Colonic mucosa (tissue), 4 donors: ENCODE data around the gene TNFRSF13B. TPM values are rescaled to one million over a fixed set of nuclear protein-coding genes. Genes with fewer than 3 reads are reported as not detected.
"Not testable (repeated sequence)": the region's sequence is repeated elsewhere in the genome, so short reads cannot be mapped to it uniquely, and the experiment has no call there.

Source experiments
- DNase-seq: peaks from one replicate; pipeline ENCODE4 v3.0.0-alpha.2; 2020
- H3K27ac ChIP-seq: fragments of 200-600 bp; one replicate; pipeline ENCODE4 v1.8.0; 2021
- H3K27me3 ChIP-seq: fragments of 200-600 bp; one replicate; pipeline ENCODE4 v1.8.0; 2021
- H3K36me3 ChIP-seq: fragments of 200-600 bp; one replicate; pipeline ENCODE4 v1.8.0; 2021
- H3K4me1 ChIP-seq: fragments of 200-600 bp; one replicate; pipeline ENCODE4 v1.8.0; 2021; ENCODE audit warnings: mild to moderate bottlenecking
- H3K4me3 ChIP-seq: fragments of 200-600 bp; one replicate; pipeline ENCODE4 v1.8.0; 2021
- H3K9ac ChIP-seq, 2 donors: one replicate each; pipeline ENCODE4 v1.7.0; 2013; ENCODE audit warnings: control low read depth in 2 of 2, low read depth in 2 of 2, low read length in 2 of 2
- H3K9me3 ChIP-seq: fragments of 200-600 bp; one replicate; pipeline ENCODE4 v1.8.0; 2021
- intact Hi-C: fragments of 100-400 bp; cut with DNase I; formaldehyde crosslinking; loops from one replicate; pipeline ENCODE4 v1.14.1; 2022
- total RNA-seq, 2 donors: library from RNA; stranded (reverse); fragmentation: NEBNext Ultra II Directional in 1 of 2; extraction: Animal tissue kit (Norgen Biotek cat#: 25700) in 1 of 2; gene quantifications; one replicate each; pipeline ENCODE4 v1.2.1, GENCODE V29; 2021
- TF ChIP-seq, protein P1 (sequence below): fragments of 200-600 bp; IDR thresholded peaks from one replicate; pipeline ENCODE4 v1.8.0; 2022; ENCODE audit warnings: antibody characterized with exemption, mild to moderate bottlenecking
- donor health status: healthy.
- donor health status: DM: no; HTN: no; CAD: no.
- donor health status: DM: no; HTN: no; CAD: no.

The TNFRSF13B gene
- total RNA-seq, 2 donors from 2014 or later: 0.42 to 1.1 TPM

DNA sequence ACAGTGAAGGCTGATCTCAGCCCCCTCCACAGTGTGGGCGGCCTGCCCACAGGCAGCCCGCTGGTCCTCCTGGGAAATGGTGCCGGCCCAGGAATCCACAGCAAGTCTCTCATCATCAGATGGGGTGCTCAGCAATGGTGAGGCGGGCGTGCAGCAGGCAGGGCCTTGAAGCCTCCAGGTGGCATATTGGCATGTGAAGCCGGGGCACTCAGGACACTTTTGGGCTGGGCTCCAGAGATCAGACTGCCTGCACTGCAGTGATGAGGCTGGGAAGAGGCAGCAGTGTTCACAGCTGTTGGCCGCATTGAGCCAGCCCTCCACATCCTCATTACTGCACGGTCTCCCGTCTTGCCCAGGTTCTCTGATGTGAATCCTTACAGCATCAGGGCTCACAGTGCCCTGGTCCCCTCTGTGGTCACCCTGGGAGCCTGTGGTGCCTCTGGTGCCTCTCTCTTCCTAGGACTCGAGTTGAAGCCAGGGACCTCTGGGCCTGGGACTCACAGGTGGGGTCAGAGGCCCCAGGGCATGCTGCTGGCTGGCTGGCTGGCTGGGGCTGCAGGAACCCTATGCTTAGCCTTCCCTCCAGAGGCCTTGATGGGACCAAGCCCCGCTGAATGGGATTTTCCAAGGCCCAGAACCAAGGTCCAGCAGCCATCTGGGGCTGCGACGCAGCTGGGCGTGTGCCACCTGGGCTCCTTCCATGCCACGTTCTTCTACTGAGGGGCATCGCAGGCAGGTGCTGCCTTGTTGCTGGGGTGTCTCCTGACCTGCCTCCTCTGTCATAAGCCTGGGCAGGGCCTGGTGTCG lies 48.6 kb downstream of the TNFRSF13B start:
- no peaks in the 10 kb centered on the region for H3K27me3 ChIP-seq
- TF ChIP-seq, protein P1, sequence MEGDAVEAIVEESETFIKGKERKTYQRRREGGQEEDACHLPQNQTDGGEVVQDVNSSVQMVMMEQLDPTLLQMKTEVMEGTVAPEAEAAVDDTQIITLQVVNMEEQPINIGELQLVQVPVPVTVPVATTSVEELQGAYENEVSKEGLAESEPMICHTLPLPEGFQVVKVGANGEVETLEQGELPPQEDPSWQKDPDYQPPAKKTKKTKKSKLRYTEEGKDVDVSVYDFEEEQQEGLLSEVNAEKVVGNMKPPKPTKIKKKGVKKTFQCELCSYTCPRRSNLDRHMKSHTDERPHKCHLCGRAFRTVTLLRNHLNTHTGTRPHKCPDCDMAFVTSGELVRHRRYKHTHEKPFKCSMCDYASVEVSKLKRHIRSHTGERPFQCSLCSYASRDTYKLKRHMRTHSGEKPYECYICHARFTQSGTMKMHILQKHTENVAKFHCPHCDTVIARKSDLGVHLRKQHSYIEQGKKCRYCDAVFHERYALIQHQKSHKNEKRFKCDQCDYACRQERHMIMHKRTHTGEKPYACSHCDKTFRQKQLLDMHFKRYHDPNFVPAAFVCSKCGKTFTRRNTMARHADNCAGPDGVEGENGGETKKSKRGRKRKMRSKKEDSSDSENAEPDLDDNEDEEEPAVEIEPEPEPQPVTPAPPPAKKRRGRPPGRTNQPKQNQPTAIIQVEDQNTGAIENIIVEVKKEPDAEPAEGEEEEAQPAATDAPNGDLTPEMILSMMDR: no peak
- intact Hi-C loops: no loop called here
- H3K4me3 ChIP-seq: no peak overlapping the region
- no peaks in the 10 kb centered on the region for H3K4me1 ChIP-seq
- H3K36me3 ChIP-seq: no peaks in the 10 kb centered on the region
- H3K9me3 ChIP-seq: no peaks in the 10 kb centered on the region
- DNase-seq: no peak
- no peak overlapping the region for H3K9ac ChIP-seq
- no peak overlapping the region for H3K27ac ChIP-seq

DNA sequence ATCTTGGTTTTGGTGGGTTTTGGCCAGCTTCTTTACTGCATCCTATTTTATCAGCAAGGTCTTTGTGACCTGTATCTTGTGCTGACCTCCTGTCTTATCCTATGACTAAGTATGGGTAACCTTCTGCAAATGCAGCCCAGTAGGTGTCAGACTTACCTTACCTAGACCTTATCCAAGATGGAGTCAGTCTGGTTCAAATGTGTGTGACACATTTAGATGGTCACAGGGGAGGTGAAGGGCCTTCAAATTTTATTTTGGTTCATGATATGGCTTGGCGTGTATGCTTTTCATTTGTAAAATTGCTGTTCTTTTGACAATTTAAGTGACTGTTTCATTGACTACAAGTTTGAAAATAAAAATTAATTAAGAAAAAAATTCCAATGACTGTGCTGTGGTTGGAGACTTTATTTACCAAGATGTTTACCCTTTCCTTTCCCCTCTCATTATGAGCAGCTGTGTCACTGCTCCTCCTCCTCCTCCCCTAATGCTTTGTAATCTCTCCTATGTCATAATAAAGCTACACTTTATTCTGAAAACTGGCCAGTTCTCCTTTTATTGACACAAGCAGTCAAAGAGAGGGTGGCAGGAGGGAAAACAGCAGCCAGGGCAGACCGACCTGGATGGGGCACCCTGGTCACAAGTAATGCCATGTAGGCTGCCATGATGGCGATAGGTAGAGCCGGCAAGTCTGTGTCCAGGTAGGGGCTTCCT lies 49.4 kb downstream of the TNFRSF13B start:
- Histone ChIP-seq H3K4me1 (no peaks in the 10 kb centered on the region), H3K9ac (no peak overlapping the region), H3K4me3 (no peak overlapping the region), H3K27ac (no peak overlapping the region), H3K9me3 (no peaks in the 10 kb centered on the region), H3K36me3 (no peaks in the 10 kb centered on the region), H3K27me3 (no peaks in the 10 kb centered on the region)
- TF ChIP-seq, protein P1: no peak
- intact Hi-C loops: no loop called here
- no peak for DNase-seq

DNA sequence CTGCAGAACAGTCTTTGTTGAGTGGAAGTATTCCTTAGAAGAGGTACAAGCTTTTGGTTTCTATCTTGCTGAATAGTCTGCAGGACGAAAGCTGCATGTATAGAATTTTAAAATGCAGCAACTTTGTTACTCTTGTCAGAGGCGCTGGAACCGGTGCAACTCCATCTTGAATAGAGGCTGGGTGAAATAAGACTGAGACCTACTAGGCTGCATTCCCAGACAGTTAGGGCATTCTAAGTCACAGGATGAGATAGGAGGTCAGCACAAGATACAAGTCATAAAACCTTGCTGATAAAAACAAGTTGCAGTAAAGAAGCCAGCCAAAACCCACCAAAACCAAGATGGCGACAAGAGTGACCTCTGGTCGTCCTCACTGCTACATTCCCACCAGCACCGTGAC lies 50.5 kb downstream of the TNFRSF13B start:
- H3K4me1 ChIP-seq, H3K36me3 ChIP-seq, H3K9ac ChIP-seq, H3K4me3 ChIP-seq, H3K9me3 ChIP-seq, intact Hi-C loops, H3K27ac ChIP-seq, H3K27me3 ChIP-seq, DNase-seq: not testable (repeated sequence)

DNA sequence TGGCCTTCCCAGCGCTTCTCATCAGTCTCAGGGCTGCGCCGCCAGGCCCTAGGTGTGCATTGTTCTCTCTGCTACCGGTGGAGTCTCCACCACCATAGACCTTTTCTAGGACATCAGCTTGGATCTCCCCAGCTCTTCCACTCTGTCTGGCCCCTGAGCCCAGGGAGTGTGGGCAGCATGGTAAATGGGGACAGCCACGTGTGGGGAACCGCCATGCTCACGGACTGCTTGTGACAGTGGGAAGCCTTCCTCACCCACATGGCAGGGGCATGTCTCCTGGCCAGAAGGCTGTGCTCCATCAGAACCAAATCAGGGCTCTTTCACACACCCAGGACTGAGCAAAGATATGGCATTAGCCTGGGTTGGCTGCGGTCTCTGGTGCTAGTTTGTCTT lies 51.3 kb downstream of the TNFRSF13B start:
- no peaks in the 10 kb centered on the region for H3K36me3 ChIP-seq
- DNase-seq: no peak
- intact Hi-C loops: no loop called here
- no peak overlapping the region for H3K27ac ChIP-seq
- no peaks in the 10 kb centered on the region for H3K27me3 ChIP-seq
- no peak overlapping the region for H3K4me3 ChIP-seq
- H3K4me1 ChIP-seq: no peaks in the 10 kb centered on the region
- TF ChIP-seq, protein P1: no peak
- no peak overlapping the region for H3K9ac ChIP-seq
- no peaks in the 10 kb centered on the region for H3K9me3 ChIP-seq

DNA sequence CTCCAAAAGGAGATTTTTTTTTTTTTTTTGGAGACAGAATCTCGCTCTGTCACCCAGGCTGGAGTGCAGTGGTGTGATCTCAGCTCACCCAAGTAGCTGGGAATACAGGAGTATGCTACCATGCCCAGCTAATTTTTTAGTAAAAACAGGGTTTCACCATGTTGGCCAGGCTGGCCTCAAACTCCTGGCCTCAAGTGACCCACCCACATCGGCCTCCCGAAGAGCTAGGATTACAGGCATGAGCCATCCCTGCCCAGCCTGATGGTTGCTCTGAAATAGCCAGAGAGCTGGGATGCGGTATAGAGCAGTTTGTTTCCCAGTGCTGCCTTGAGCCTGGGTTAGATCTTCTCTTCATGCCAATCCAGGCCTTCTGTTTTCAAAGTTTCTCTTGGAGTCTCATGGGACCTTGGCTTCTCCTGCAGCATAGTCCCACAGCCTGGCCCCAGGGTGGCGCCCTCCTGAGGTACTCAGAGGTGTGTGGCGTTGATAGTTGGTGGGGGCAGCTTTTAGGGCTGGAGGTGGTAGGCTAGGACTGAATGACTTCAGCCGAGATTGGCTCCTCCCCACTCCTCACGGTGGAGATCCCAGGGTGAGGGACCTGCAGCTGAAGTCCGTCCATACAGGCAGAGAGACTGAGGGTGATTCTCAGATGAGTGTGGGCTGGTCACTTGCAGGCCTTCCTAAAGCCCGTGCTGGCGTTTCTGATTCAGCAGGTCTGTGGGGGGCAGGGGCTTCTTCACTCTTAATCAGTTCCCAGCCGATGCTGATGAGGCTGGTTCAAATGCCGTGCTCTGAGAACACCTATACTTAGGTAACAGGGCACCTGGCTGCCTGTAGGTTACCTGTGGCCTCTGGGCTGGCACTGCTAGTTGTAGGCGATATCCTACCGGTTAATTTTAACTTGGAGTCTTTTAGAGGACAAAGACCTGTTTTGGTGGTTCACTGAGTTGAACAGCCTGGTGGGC lies 52.0 kb downstream of the TNFRSF13B start:
- no peaks in the 10 kb centered on the region for H3K27me3 ChIP-seq
- no peak overlapping the region for H3K4me3 ChIP-seq
- H3K9ac ChIP-seq: no peak overlapping the region
- no peaks in the 10 kb centered on the region for H3K36me3 ChIP-seq
- no peaks in the 10 kb centered on the region for H3K4me1 ChIP-seq
- no peaks in the 10 kb centered on the region for H3K9me3 ChIP-seq
- intact Hi-C loops: loop anchor here (5.0 kb wide), 1 partner anchor 67 kb away; no protein-coding TSS in a partner anchor
- no peak overlapping the region for H3K27ac ChIP-seq
- TF ChIP-seq, protein P1: no peak
- DNase-seq: no peak
